MM.1S (cell line): ENCODE data around the gene RABIF.

Source experiments
- DNase-seq: peaks from one replicate; pipeline ENCODE4 v3.0.0-alpha.2; 2015
- H2AFZ ChIP-seq: fragments of 300-600 bp; sonication (generic); 2 replicates; pipeline ENCODE4 v1.6.0; 2016; ENCODE audit warnings: antibody characterized with exemption, low read length
- H3F3A ChIP-seq: fragments of 300-600 bp; sonication (generic); 2 replicates; pipeline ENCODE4 v1.6.1; 2016; ENCODE audit warnings: mild to moderate bottlenecking, antibody characterized with exemption, low read length, moderate library complexity, mixed read lengths; ENCODE audit not compliant: insufficient read depth
- H3K27ac ChIP-seq: fragments of 300-600 bp; sonication (generic); 2 replicates; pipeline ENCODE4 v1.5.1; 2016; ENCODE audit warnings: mild to moderate bottlenecking, low read length
- H3K27me3 ChIP-seq: fragments of 300-600 bp; sonication (generic); replicated peaks from 2 replicates; pipeline ENCODE4 v1.6.0; 2016; ENCODE audit warnings: low read length; ENCODE audit not compliant: insufficient read depth
- H3K36me3 ChIP-seq: fragments of 300-600 bp; sonication (generic); replicated peaks from 2 replicates; pipeline ENCODE4 v1.6.1; 2016; ENCODE audit warnings: mild to moderate bottlenecking, low read length, mixed read lengths; ENCODE audit not compliant: insufficient read depth
- H3K4me1 ChIP-seq: fragments of 300-600 bp; sonication (generic); 2 replicates; pipeline ENCODE4 v1.6.1; 2016; ENCODE audit warnings: low read length, mixed read lengths
- H3K4me2 ChIP-seq: fragments of 300-600 bp; sonication (generic); 2 replicates; pipeline ENCODE4 v1.6.0; 2016; ENCODE audit warnings: low read depth, low read length
- H3K4me3 ChIP-seq: fragments of 300-600 bp; sonication (generic); 2 replicates; pipeline ENCODE4 v1.5.1; 2016; ENCODE audit warnings: low read length, mixed read lengths
- H3K79me2 ChIP-seq: fragments of 300-600 bp; sonication (generic); 2 replicates; pipeline ENCODE4 v1.6.1; 2016; ENCODE audit warnings: mixed run types, low read length, mixed read lengths
- H3K9ac ChIP-seq: fragments of 300-600 bp; sonication (generic); 2 replicates; pipeline ENCODE4 v1.6.1; 2016; ENCODE audit warnings: low read length, mixed read lengths
- H3K9me2 ChIP-seq: fragments of 300-600 bp; sonication (generic); replicated peaks from 2 replicates; pipeline ENCODE4 v1.6.1; 2016; ENCODE audit warnings: mild to moderate bottlenecking, low read length, mixed read lengths; ENCODE audit not compliant: insufficient read depth
- H3K9me3 ChIP-seq: fragments of 300-600 bp; sonication (generic); replicated peaks from 2 replicates; pipeline ENCODE4 v1.6.1; 2016; ENCODE audit warnings: mild to moderate bottlenecking, low read length, mixed read lengths; ENCODE audit not compliant: insufficient read depth
- H4K20me1 ChIP-seq: fragments of 300-600 bp; sonication (generic); 2 replicates; pipeline ENCODE4 v1.6.1; 2016; ENCODE audit warnings: mild to moderate bottlenecking, low read length, moderate library complexity, mixed read lengths; ENCODE audit not compliant: insufficient read depth
- CTCF ChIP-seq: fragments of 300-600 bp; sonication (generic); IDR thresholded peaks from 2 replicates; pipeline ENCODE4 v1.5.1; 2016; ENCODE audit warnings: antibody characterized with exemption, low read length, mixed read lengths
- EZH2 ChIP-seq: fragments of 300-600 bp; sonication (generic); optimal IDR thresholded peaks from 2 replicates; pipeline ENCODE3; 2017; ENCODE audit warnings: low read depth, mild to moderate bottlenecking, antibody characterized with exemption, low read length, mixed read lengths
- EZH2phosphoT487 ChIP-seq: fragments of 300-600 bp; sonication (generic); IDR thresholded peaks from 2 replicates; pipeline ENCODE4 v1.6.1; 2018; ENCODE audit warnings: antibody characterized with exemption, low read length

RABIF gene

GRCh38 chr1:202892501-202892900 is 3.6 kb upstream of the RABIF start:
- H3F3A ChIP-seq = peaks cover 21% of the 10 kb centered on the region; the same call in 1 of the 2 replicates
- H3K4me1 ChIP-seq = peaks cover 18% of the 10 kb centered on the region
- DNase-seq = no peak
- no peak overlapping the region for H2AFZ ChIP-seq
- H3K9ac ChIP-seq = no peak overlapping the region
- no peak overlapping the region for H3K4me2 ChIP-seq
- H3K27ac ChIP-seq = no peak overlapping the region
- no peaks in the 10 kb centered on the region for H3K9me2 ChIP-seq
- no peaks in the 10 kb centered on the region for H3K9me3 ChIP-seq
- H3K27me3 ChIP-seq = no peaks in the 10 kb centered on the region
- H3K79me2 ChIP-seq = peaks cover 8% of the 10 kb centered on the region
- H4K20me1 ChIP-seq = no peaks in the 10 kb centered on the region
- no peak for TF ChIP-seq EZH2phosphoT487
- TF ChIP-seq CTCF = no peak
- no peak for TF ChIP-seq EZH2
- no peak overlapping the region for H3K4me3 ChIP-seq
- H3K36me3 ChIP-seq = 0 out of 2 replicates have a peak, but pooled peaks cover 6% of the 10 kb centered on the region

GRCh38 chr1:202890392-202890791 is 1.4 kb upstream of the RABIF start:
- H3K4me1 ChIP-seq = peaks cover 18% of the 10 kb centered on the region
- H3K4me3 ChIP-seq = no peak overlapping the region
- H3K9ac ChIP-seq = no peak overlapping the region
- H4K20me1 ChIP-seq = no peaks in the 10 kb centered on the region
- peaks cover 18% of the 10 kb centered on the region for H3K79me2 ChIP-seq
- H3K36me3 ChIP-seq = 0 out of 2 replicates have a peak, but pooled peaks cover 3% of the 10 kb centered on the region
- H3K9me2 ChIP-seq = no peaks in the 10 kb centered on the region
- H3K27me3 ChIP-seq = no peaks in the 10 kb centered on the region
- no peak overlapping the region for H3K27ac ChIP-seq
- no peak overlapping the region for H2AFZ ChIP-seq
- no peak overlapping the region for H3K4me2 ChIP-seq
- TF ChIP-seq EZH2 (no peak), CTCF (no peak), EZH2phosphoT487 (no peak)
- H3F3A ChIP-seq = peaks cover 21% of the 10 kb centered on the region; the same call in 1 of the 2 replicates
- no peaks in the 10 kb centered on the region for H3K9me3 ChIP-seq
- no peak for DNase-seq

GRCh38 chr1:202888221-202888530 is 773 bp downstream of the RABIF start:
- Histone ChIP-seq H3K4me2 (peak overlapping the region; percentile 91), H3K27me3 (no peaks in the 10 kb centered on the region), H3K27ac (peak overlapping the region; percentile 84; the same call in 1 of the 2 replicates), H3K79me2 (peaks cover 39% of the 10 kb centered on the region), H3K36me3 (no peaks in the 10 kb centered on the region), H3K4me3 (peak overlapping the region; percentile 79), H3K9me3 (no peaks in the 10 kb centered on the region), H4K20me1 (no peaks in the 10 kb centered on the region), H2AFZ (peak overlapping the region; percentile 73), H3K9me2 (no peaks in the 10 kb centered on the region), H3F3A (peaks cover 21% of the 10 kb centered on the region; the same call in 1 of the 2 replicates), H3K4me1 (peaks cover 18% of the 10 kb centered on the region), H3K9ac (peak overlapping the region; percentile 79)
- DNase-seq = no peak
- TF ChIP-seq EZH2phosphoT487 = no peak
- no peak for TF ChIP-seq EZH2
- no peak for TF ChIP-seq CTCF
